ENCODE measurements around the gene RBPJ. TPM values are rescaled to one million over a fixed set of nuclear protein-coding genes. Genes with fewer than 3 reads are reported as not detected.

The RBPJ gene
- total RNA-seq, 6 experiments from 2014 or later: 60.9 to 71.7 (median 69.0) TPM

DNA sequence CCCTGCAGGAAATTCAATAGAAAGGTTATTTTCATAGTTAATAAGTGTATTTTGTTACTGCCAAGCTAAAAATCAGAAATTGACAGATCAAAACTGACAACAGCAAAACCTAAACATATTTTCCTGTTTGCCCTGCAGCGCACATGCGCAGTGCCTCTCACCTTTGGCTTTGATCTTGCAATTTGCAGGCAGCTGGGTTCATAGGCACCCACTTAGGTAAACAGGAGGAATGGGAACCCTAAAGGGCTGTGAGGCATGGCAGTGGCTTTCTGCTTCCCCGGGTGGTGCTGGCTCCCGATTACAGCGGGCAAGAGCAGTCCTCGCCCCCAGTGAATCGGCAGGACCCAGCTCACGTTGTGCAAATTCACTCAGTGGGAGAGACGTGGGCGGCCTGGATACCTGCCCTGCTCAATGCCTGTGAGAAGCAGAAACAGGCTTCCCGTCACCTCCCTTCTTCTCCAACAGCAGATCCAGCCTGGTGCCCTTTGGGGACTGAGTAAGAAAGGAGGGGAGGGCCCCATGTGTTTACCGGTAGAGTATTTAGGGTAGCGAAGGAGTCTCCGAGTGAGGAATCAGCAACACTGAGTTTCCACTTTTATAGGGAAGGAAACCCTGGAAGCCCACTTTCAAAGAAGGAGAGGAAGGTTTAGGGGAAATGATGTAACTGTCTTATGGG, 143.7 kb downstream of the RBPJ start:
- H3K36me3 Mint-ChIP-seq (ENCODE audit: low read depth): no peaks in the 10 kb centered on the region

DNA sequence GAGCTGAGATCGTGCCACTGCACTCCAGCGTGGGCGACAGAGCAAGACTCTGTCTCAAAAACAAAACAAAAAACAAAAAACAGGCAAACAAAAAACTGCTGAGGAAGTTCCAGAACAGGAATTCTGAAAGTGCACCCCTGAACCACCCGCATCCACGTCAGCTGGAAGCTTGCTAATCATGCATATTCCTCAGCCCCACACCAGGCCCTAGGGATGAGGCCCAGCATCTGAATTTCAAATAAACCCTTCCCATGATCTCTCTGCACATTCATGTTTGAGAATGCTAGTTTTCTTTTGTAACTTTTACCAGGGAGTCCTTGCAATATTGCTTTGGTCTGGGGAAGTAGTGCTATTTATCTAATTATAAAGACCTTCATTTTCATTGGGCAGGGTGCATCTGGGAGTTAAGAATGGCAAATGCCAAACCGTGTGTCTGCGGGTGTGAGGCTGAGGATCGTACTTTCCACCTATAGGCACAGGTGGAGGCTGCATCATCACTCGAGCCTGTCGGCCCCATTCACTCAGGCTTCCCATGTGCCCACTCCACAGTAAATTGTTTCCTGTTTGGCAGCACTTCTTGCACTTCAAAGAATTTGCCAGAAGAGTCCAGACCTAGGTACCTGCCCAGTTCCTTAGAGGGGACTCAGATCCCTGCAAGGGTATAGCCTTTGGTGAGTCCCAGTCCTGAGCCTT, 145.9 kb downstream of the RBPJ start:
- no peak for DNase-seq
- TF ChIP-seq, protein P1, sequence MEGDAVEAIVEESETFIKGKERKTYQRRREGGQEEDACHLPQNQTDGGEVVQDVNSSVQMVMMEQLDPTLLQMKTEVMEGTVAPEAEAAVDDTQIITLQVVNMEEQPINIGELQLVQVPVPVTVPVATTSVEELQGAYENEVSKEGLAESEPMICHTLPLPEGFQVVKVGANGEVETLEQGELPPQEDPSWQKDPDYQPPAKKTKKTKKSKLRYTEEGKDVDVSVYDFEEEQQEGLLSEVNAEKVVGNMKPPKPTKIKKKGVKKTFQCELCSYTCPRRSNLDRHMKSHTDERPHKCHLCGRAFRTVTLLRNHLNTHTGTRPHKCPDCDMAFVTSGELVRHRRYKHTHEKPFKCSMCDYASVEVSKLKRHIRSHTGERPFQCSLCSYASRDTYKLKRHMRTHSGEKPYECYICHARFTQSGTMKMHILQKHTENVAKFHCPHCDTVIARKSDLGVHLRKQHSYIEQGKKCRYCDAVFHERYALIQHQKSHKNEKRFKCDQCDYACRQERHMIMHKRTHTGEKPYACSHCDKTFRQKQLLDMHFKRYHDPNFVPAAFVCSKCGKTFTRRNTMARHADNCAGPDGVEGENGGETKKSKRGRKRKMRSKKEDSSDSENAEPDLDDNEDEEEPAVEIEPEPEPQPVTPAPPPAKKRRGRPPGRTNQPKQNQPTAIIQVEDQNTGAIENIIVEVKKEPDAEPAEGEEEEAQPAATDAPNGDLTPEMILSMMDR (IDR thresholded peaks at IDR 0.05): no peak
- Mint-ChIP-seq H3K4me3 (no peak overlapping the region), H3K27me3 (ENCODE audit: insufficient read depth) (peaks cover 33% of the 10 kb centered on the region), H3K36me3 (ENCODE audit: low read depth) (no peaks in the 10 kb centered on the region), H3K27ac (no peak overlapping the region), H3K4me1 (ENCODE audit: low read depth) (no peaks in the 10 kb centered on the region), H3K9me3 (peaks cover 19% of the 10 kb centered on the region; the same call in 1 of the 2 replicates)

More for the DNA sequence above, 143.7 kb downstream of the RBPJ start:
- no peak overlapping the region for H3K4me3 Mint-ChIP-seq
- TF ChIP-seq, protein P1 (IDR thresholded peaks at IDR 0.05): no peak
- peaks cover 19% of the 10 kb centered on the region; the same call in 1 of the 2 replicates for H3K9me3 Mint-ChIP-seq
- no peak overlapping the region for H3K27ac Mint-ChIP-seq
- no peak for DNase-seq
- peaks cover 31% of the 10 kb centered on the region for H3K27me3 Mint-ChIP-seq (ENCODE audit: insufficient read depth)
- H3K4me1 Mint-ChIP-seq (ENCODE audit: low read depth): peaks cover 6% of the 10 kb centered on the region

DNA sequence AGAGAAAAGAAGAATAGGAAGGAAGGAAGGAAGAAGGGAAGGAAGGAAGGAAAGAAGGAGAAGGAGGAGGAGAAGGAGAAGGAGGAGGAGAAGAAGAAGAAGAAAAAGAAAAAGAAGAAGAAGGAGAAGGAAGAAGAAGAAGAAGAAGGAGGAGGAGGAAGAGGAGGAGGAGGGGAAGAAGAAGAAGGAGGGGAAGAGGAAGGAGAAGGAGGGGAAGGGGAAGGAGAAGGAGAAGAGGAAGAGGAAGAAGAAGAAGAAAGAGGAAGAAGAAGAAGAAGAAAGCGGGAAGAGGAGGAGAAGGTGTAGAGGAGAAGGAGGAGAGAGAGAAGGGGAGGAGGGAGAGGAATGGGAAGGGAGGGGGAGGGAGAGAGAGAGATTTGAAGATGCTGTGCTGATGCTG, 146.9 kb downstream of the RBPJ start:
- no peak overlapping the region for H3K27ac Mint-ChIP-seq
- no peak overlapping the region for H3K4me3 Mint-ChIP-seq
- peaks cover 19% of the 10 kb centered on the region; the same call in 1 of the 2 replicates for H3K9me3 Mint-ChIP-seq
- no peaks in the 10 kb centered on the region for H3K4me1 Mint-ChIP-seq (ENCODE audit: low read depth)
- no peaks in the 10 kb centered on the region for H3K36me3 Mint-ChIP-seq (ENCODE audit: low read depth)
- DNase-seq: no peak
- TF ChIP-seq, protein P1 (IDR thresholded peaks at IDR 0.05): no peak
- H3K27me3 Mint-ChIP-seq (ENCODE audit: insufficient read depth): peaks cover 37% of the 10 kb centered on the region

DNA sequence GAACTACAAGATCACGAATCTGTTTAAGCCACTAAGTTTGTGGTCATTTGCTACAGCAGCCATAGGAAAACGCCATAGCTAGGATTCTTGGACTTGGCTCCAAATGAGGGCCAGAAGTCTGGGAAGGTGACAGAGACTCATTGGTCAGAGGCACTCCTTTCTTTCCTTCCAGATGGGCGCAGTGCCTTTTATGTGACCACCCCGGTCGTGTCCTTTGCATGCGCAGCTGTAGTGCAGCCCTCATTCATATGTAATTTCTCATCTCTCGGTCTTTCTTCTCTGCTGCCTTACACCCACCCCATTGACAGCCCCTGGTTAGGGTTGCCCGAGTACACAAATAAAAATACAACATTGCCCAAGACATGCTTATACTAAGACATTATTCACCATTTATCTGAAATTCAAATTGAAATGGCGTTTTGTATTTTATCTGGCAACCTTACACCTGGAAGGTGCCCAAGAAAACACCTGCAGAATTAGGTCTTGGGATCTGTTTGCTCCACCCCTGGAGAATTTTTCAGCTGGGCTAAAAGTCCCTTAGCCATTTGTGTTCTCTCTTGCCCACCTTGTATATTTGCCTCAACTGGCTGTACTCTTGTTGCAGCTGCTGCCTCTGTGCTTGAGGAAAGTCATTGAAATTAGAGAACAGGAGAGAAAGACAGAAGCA, 147.6 kb downstream of the RBPJ start:
- Mint-ChIP-seq H3K4me3 (no peak overlapping the region), H3K27me3 (ENCODE audit: insufficient read depth) (peaks cover 36% of the 10 kb centered on the region), H3K9me3 (peaks cover 13% of the 10 kb centered on the region; the same call in 1 of the 2 replicates), H3K4me1 (ENCODE audit: low read depth) (no peaks in the 10 kb centered on the region), H3K27ac (no peak overlapping the region), H3K36me3 (ENCODE audit: low read depth) (no peaks in the 10 kb centered on the region)
- DNase-seq: no peak
- TF ChIP-seq, protein P1 (IDR thresholded peaks at IDR 0.05): no peak

DNA sequence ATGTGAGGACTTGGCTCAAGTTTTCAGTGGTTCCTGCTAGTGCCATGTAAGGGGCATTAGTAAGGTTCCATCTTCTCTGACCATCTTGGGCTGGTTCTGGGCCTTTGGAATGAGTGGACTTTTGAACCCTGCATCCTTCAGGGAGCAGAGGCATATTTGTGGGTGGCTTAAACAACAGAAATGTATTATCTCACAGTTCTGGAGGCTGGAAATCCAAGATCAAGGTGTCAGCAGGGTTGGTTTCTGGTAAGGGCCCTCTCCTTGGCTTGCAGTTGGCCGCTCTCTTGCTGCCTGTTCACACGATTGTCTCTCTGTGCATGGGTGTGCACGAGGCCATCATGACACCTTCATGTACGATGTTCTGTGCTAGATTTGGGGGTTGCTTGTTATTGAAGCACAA, 148.2 kb downstream of the RBPJ start:
- H3K4me3 Mint-ChIP-seq: no peak overlapping the region
- H3K4me1 Mint-ChIP-seq (ENCODE audit: low read depth): no peaks in the 10 kb centered on the region
- H3K27me3 Mint-ChIP-seq (ENCODE audit: insufficient read depth): peaks cover 36% of the 10 kb centered on the region
- TF ChIP-seq, protein P1 (IDR thresholded peaks at IDR 0.05): no peak
- H3K9me3 Mint-ChIP-seq: 0 out of 2 replicates have a peak, but pooled peaks cover 8% of the 10 kb centered on the region
- H3K27ac Mint-ChIP-seq: no peak overlapping the region
- no peak for DNase-seq
- no peaks in the 10 kb centered on the region for H3K36me3 Mint-ChIP-seq (ENCODE audit: low read depth)
